Calu3 (cell line): ENCODE measurements around the gene ADCY5. TPM values are rescaled to one million over a fixed set of nuclear protein-coding genes. Genes with fewer than 3 reads are reported as not detected.

Experiments used
- BruUV-seq: library from RNA; stranded (reverse); fragments of 400-500 nt; replicated peaks from 2 replicates; lab custom pipeline; 2021; lab: Mats Ljungman, UMichigan
- CTCF ChIA-PET: fragments of 300-600 bp; sonication (Branson Sonifier 250); formaldehyde crosslinking; loops from one replicate; lab custom pipeline; 2022; ENCODE audit warnings: antibody characterized with exemption; lab: Charles Lee
- DNase-seq: peaks from one replicate; pipeline ENCODE4 v3.0.0; 2022
- H3K27ac Mint-ChIP-seq: one replicate; pipeline ENCODE4 v1.8.0; 2022; ENCODE audit warnings: mixed read lengths; ENCODE audit not compliant: unreplicated experiment
- H3K27me3 Mint-ChIP-seq: one replicate; pipeline ENCODE4 v1.8.0; 2022; ENCODE audit warnings: mixed read lengths; ENCODE audit not compliant: unreplicated experiment
- H3K36me3 Mint-ChIP-seq: one replicate; pipeline ENCODE4 v1.8.0; 2022; ENCODE audit warnings: mild to moderate bottlenecking, moderate library complexity, mixed read lengths; ENCODE audit not compliant: insufficient read depth, unreplicated experiment
- H3K4me1 Mint-ChIP-seq: one replicate; pipeline ENCODE4 v1.8.0; 2022; ENCODE audit warnings: mild to moderate bottlenecking, low read depth, mixed read lengths; ENCODE audit not compliant: unreplicated experiment
- H3K4me3 Mint-ChIP-seq: one replicate; pipeline ENCODE4 v1.8.0; 2022; ENCODE audit warnings: mild to moderate bottlenecking, low read depth, moderate library complexity, mixed read lengths; ENCODE audit not compliant: unreplicated experiment
- H3K9me3 Mint-ChIP-seq: one replicate; pipeline ENCODE4 v1.8.0; 2022; ENCODE audit warnings: low read depth, mixed read lengths; ENCODE audit not compliant: unreplicated experiment
- CTCF ChIP-seq: fragments of 200-600 bp; IDR thresholded peaks from one replicate; pipeline ENCODE4 v1.8.0; 2022; ENCODE audit warnings: antibody characterized with exemption; ENCODE audit not compliant: unreplicated experiment
- intact Hi-C: fragments of 100-400 bp; cut with micrococcal nuclease; formaldehyde crosslinking; loops from one replicate; pipeline ENCODE4 v1.10.0; 2022; ENCODE audit not compliant: unreplicated experiment
- total RNA-seq: library from RNA; stranded (reverse); gene quantifications from 2 replicates; pipeline ENCODE4 v1.2.3, GENCODE V29; 2022

Gene ADCY5
- total RNA-seq, 1 experiment from 2014 or later = 2.5 TPM

DNA sequence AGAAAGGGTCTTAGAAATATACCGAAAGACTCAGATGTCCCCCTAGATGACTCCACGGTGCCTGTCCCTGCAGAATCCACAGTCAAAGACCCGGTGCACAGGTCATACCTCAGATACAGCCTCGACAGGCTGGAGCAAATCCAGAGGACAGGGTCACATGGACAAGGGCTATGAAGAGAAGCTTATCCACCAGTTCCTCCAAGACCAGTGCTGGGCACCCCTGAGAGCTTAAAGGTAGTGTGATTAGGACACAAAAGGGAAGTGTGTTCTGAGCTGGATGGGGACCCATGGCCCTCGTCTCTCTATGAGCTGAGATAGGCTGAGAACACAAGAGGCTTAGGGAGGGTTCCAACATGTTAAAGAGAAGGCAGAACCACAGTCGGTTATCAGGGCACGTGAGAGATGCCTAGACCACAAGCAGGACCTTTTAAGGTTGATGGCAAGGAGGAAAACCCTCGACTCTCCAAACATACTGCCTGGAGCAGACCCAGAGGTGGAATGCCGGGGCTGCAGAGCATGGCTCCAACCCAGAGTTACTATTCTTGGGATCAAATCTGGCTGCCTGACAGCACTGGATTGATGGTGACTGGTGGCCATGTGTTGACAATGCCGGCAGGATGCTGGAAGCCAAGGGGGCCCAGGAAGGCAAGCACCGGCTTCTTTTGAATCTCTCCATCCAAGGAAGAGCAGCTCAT, 46.9 kb downstream of the ADCY5 start:
- H3K9me3 Mint-ChIP-seq = no peaks in the 10 kb centered on the region
- TF ChIP-seq CTCF = no peak
- H3K27ac Mint-ChIP-seq = no peak overlapping the region
- no peaks in the 10 kb centered on the region for H3K36me3 Mint-ChIP-seq
- intact Hi-C loops = no loop called here
- H3K27me3 Mint-ChIP-seq = peaks cover 57% of the 10 kb centered on the region
- H3K4me1 Mint-ChIP-seq = peaks cover 16% of the 10 kb centered on the region
- no TSS peak for BruUV-seq
- CTCF ChIA-PET = interaction anchor here (1.2 kb wide), 1 partner anchor 9 kb away, joined by 3 read pairs; no protein-coding TSS in a partner anchor
- no peak overlapping the region for H3K4me3 Mint-ChIP-seq
- DNase-seq = no peak

GRCh38 chr3:123400169-123400568, 48.7 kb downstream of the ADCY5 start:
- Mint-ChIP-seq H3K9me3 (no peaks in the 10 kb centered on the region), H3K36me3 (no peaks in the 10 kb centered on the region), H3K4me3 (no peak overlapping the region), H3K4me1 (peaks cover 16% of the 10 kb centered on the region), H3K27me3 (peaks cover 75% of the 10 kb centered on the region), H3K27ac (no peak overlapping the region)
- BruUV-seq = no TSS peak
- intact Hi-C loops = no loop called here
- TF ChIP-seq CTCF = no peak
- CTCF ChIA-PET = interaction anchor here (0.6 kb wide), 1 partner anchor 12 kb away, joined by 3 read pairs; no protein-coding TSS in a partner anchor
- DNase-seq = no peak

GRCh38 chr3:123399653-123400052, 49.2 kb downstream of the ADCY5 start:
- H3K27me3 Mint-ChIP-seq = peaks cover 76% of the 10 kb centered on the region
- no peak overlapping the region for H3K27ac Mint-ChIP-seq
- DNase-seq = no peak
- H3K9me3 Mint-ChIP-seq = no peaks in the 10 kb centered on the region
- intact Hi-C loops = no loop called here
- BruUV-seq = no TSS peak
- CTCF ChIA-PET = interaction anchor here (0.6 kb wide), 1 partner anchor 12 kb away, joined by 3 read pairs; no protein-coding TSS in a partner anchor
- peaks cover 19% of the 10 kb centered on the region for H3K4me1 Mint-ChIP-seq
- no peak overlapping the region for H3K4me3 Mint-ChIP-seq
- no peak for TF ChIP-seq CTCF
- H3K36me3 Mint-ChIP-seq = no peaks in the 10 kb centered on the region

DNA sequence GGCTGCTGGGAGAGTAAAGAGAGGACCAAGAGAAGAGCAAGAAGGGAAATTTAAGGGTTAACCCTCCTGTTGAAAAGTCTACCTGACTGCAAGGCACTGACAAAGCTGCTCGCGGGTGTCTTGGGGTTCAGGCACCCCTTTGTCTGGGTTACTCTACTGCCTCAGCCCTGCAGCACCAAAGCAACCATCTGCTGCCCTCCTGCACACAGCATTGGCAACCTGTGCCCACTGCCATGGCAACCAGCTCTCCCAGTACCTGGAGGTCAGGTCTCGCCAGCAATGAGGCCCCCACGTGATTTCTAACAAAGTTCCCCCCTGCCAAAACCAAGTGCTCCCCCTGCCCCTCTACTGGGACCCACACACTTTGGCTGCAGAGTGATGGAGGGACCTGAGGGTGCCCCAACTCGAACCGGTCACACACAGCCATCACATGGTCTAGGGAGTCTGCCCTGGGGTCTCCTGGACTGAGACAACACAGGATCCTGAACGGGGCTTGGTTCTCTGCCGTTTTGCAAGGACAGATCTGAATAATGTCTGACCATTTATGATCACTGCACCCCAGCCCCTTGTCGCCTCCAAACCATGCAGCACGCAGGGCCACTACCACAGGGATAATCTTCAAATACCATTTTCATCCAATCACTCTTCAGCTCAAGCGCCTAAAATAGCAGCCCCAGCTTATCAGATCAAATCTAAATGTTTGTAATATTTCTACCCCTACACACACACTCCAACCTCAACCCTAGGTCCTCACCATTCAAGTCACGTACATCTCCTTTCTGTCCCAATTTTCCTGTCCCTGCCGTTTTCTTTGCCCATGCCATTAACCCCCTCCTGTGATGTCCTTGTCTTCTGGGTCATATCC, 50.7 kb downstream of the ADCY5 start:
- CTCF ChIA-PET = interaction anchor here (1.0 kb wide), 1 partner anchor 11 kb away, joined by 3 read pairs; no protein-coding TSS in a partner anchor
- DNase-seq = no peak
- H3K36me3 Mint-ChIP-seq = no peaks in the 10 kb centered on the region
- peaks cover 64% of the 10 kb centered on the region for H3K27me3 Mint-ChIP-seq
- no peak for TF ChIP-seq CTCF
- BruUV-seq = no TSS peak
- no peak overlapping the region for H3K27ac Mint-ChIP-seq
- no peaks in the 10 kb centered on the region for H3K9me3 Mint-ChIP-seq
- no peak overlapping the region for H3K4me3 Mint-ChIP-seq
- intact Hi-C loops = no loop called here
- peaks cover 25% of the 10 kb centered on the region for H3K4me1 Mint-ChIP-seq
